GM19468 (cell line): ENCODE results near the gene LCP2.

Experiments used
- ATAC-seq: cut with Tn5 transposase; IDR thresholded peaks from one replicate; pipeline ENCODE4 v1.9.1; 2021; ENCODE audit warnings: mild to moderate bottlenecking, moderate library complexity, moderate number of reproducible peaks; ENCODE audit not compliant: unreplicated experiment; ENCODE audit errors: extremely low read depth

The LCP2 gene

DNA sequence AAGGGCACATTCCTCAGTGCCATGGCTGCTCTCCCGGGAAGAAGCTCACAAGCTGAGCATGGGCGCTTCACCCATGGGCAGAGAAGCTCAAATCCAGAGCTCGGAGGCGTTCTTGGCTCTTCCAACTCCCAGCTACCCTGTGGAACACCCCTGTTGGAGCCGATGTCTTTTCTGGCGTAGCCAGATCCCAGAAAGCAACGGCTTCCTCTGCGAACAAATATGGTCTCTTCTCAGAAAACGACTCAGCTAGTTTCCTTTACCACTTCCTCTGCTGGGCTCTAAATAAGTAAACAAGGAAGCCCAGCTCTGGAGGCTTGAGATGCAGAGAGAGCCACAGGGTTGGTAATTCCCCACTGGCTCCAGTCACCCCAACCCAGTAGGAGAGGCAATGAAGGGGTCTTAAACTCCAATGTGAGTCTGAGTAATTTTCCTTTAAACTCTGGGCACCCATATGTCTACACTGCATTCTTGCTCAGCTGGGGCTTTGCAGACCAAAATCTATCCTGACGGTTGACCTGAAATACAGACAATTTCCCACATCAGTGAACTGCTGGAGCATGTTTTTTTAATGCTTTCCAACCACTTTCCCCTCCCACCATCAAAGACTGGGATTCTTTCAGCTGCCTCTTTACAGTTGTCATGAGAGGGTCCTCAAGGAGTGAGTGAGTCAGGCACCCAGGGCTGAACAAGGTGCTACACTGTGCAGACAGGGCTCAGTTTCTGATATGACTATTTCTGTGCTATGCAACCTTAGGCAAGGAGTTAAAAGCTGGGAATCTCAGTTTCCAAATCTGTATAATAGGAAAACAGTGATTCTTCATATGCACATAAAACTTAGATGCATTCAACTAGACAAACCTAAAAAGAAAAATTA, at the start of gene LCP2:
TSS of gene LCP2 (minus strand) at position 189 of the 874 bp plus-strand sequence. CDS start at position 23, 166 bp downstream.
- ATAC-seq = no peak

DNA sequence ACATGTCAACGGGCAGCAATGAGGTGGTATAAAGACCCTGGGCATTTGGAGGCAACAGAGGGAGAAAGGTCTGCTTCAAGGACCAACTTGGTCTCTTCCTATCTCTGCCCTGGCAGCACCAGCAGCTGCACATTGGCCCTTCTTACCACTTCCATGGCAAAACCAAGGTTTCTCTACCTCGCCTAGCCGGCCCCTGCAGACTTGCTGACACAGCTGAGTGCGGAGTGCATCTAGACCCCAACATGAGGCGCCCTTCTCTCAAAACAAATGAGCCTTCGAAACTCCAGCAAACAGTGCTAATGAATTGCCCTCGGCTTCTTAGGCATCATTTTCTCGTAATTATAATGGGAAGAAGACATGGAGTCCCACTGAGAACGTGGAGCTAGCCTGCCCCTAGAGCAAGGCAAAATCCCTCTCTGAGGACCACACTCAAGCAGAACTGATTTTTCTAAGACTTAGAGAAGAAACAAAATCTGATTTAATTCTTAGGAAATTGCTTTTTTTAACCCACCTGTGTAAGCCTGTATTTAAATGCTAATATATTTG, 49.5 kb upstream of the LCP2 start:
- no peak for ATAC-seq

GRCh38 chr5:170345971-170346370, 48.4 kb upstream of the LCP2 start:
- no peak for ATAC-seq

GRCh38 chr5:170343177-170343576, 45.6 kb upstream of the LCP2 start:
- ATAC-seq = no peak

- ATAC-seq = no peak
Measured at GRCh38 chr5:170342153-170342725, 44.7 kb upstream of the LCP2 start.

- no peak for ATAC-seq
Measured at GRCh38 chr5:170341545-170341944, 44.0 kb upstream of the LCP2 start.

DNA sequence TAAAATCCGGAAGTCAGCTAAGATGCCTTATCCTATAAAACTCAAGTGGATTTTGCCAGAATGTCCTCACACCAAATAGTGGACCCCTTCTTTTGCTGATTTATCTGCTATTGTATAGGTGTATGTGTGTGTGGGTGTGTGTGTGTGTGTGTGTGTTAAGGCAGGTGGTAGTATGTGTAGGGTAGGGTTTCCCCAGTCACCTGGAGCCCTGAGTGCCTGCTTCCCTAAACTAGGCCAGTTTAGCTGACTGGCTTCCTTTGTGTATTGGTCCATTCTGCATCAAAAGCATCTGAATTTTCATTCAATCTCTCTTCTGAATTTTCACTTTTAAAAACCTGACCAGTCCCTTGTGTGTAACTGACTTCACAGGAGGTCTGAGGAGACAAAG, 42.2 kb upstream of the LCP2 start:
- ATAC-seq = no peak

- peak; percentile 12 for ATAC-seq
Measured at GRCh38 chr5:170338933-170339779, 41.6 kb upstream of the LCP2 start.

DNA sequence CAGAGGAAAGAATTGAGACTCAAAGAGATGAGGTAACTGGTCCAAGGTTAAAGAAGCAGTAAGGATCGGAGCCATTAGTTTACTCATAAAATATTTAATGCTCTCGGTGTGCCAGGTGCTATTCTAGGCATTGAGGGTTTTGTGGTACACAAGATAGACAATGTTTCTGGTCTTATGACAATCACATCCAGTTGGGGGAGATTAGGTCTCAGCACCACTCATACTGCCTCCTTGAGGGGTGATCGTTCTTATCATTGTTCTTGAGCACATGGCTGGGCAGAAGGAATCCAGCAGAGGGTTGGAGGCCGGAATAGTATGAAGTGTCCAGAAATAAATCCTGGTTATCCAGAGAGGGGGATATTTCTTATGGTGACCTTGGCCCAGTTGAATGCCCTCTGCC, 40.7 kb upstream of the LCP2 start:
- ATAC-seq = no peak

- ATAC-seq = no peak
Measured at GRCh38 chr5:170337045-170337733, 39.6 kb upstream of the LCP2 start.

DNA sequence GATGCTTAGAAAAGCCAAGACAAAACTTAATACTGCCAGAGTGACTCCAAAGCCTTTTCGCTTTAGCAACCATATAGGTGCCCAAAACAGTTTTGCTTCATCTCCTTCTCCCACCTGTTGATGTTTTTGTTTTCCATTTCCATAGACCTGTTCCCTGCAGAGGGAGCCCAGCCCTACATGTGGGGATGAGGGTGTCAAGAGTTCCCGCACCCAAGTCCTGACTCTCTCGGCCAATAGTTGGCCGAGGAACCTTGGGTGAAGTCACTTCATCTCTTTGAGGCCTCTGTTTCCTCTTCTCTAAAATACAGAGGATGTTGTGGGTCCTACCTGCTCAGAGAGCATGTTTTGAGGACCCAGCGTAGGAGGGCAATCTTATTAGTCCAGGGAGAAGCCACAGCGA, 38.5 kb upstream of the LCP2 start:
- no peak for ATAC-seq

DNA sequence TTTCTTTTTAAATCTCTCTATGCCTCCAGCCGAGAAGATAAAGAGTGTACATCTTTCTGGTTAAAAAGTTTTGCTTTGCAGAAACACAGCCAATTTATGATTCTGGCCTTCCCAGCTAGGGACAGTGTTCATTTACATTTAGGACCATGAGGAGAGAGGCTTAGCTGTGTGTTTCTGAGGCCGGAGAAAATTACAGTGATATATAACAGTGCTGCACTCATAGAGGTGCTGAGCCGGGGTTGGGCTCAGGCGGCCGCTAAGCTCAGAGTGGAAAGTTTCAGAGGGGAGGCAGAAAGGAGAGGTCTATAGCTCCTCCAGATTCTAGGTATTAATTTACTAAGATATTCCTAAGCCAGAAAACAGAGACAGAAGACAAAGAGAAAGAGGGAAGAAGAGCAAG, 37.0 kb upstream of the LCP2 start:
- no peak for ATAC-seq

DNA sequence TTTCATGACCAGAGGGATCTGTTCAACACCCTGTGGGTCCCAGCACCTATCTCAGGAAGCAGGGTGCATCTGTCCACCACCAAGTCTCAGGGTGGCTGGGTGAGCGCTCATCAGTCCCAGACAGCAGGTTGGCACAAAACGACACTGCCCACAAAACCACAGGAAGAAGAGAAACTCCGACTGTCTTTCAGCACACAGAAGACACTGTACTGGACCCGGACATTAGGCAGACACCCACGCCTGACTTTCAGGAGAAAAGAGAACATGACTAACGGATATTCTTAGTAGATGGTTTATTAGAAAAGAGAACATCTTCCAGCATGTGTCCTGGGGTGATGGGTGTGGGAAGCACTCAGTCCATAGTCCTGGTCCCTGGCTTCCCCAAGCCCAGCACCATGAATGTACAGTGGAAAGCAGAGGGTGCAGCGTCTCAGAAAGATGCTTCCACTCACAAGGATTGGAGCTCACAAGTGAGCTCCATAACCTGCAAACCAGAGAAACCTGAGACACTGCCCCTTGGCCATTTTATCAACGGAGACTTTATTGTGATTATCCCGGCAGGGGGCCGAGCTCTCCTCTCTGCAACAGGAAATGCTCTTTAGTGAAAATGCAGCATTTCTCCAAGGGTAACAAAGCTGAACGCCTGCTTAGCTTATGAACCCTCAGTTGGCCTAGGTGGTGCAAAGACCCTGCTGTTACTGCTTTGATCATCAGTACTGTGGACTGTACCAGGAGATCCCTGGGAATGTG, 35.8 kb upstream of the LCP2 start:
- ATAC-seq = peak; percentile 61

DNA sequence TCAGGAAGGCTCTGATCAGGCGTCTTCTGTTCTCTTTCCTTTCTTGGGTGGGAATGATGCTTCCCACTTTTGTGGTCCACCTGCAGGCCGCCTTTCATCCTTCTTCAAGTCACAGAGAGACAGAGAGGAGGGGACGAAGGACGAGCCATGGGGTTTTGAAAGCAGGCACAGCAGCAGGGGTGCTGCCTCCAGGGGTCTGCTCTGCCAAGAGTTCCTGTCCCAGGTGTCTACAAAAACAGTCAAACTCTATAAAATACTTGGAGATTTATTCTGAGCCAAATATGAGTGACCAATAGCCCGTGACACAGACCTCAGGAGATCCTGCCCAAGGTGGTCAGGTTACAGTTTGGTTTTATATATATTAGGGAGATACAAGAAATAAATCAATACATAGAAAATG, 34.5 kb upstream of the LCP2 start:
- no peak for ATAC-seq

GRCh38 chr5:170330568-170331054, 33.0 kb upstream of the LCP2 start:
- no peak for ATAC-seq

DNA sequence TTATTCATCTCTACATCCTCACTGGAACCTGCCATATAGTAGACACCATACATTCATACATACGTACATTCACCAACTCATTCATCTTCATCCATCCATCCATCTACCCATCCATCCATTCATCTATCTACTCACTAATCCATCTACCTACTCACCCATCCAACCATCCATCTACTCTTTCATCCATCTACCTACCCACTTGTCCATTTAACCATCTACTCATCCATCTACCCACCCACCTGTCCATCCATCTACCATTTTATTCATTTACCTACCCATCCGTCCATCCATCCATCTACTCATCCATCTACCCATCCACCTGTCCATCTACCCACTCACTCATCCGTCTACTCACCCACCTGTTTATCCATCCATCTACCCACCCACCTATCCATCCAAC, 31.9 kb upstream of the LCP2 start:
- no peak for ATAC-seq

DNA sequence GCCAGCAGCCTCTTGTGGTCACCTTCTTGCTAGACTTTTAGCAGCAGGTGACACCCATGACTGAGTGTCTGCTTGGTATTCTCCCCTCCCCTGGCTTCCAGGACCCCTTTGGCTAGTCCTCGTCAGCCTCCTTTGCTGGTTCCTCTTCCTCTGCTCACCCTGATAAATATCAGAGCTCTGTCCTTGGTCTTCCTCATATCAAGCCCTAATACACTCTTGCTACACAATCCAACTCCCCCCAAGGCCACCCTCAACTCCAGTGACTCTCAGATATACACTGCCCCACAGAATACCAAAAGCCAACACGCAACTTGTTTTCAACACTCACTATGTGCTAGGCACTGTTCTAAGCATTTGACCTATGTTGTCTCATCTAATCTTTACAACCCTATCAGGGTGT, 30.3 kb upstream of the LCP2 start:
- no peak for ATAC-seq

- ATAC-seq = no peak
Measured at GRCh38 chr5:170327168-170327567, 29.6 kb upstream of the LCP2 start.

GRCh38 chr5:170319301-170319700, 21.7 kb upstream of the LCP2 start:
- no peak for ATAC-seq
